Large intestine (tissue), 3 donors: Measurements from ENCODE around the gene COA5. TPM values are rescaled to one million over a fixed set of nuclear protein-coding genes. Genes with fewer than 3 reads are reported as not detected.
A peak's percentile ranks its signal among the peaks of the same experiment; 100 is the strongest.

Experiments
- DNase-seq, 2 donors: peaks; one replicate each; pipeline versions ENCODE4 v3.0.0 to v3.0.0-alpha.2; 2013
- H3K27ac ChIP-seq: one replicate; pipeline ENCODE4 v1.5.1; 2013; ENCODE audit warnings: low read length
- H3K27me3 ChIP-seq: 2 replicates; pipeline ENCODE4 v1.6.1; 2013; ENCODE audit warnings: low read length; ENCODE audit not compliant: control insufficient read depth, insufficient read depth
- H3K36me3 ChIP-seq: 2 replicates; pipeline ENCODE4 v1.6.1; 2013; ENCODE audit warnings: low read length; ENCODE audit not compliant: control insufficient read depth, insufficient read depth
- H3K4me1 ChIP-seq: one replicate; pipeline ENCODE4 v1.6.1; 2013; ENCODE audit warnings: low read length; ENCODE audit not compliant: control insufficient read depth, insufficient read depth
- H3K4me3 ChIP-seq: one replicate; pipeline ENCODE4 v1.5.1; 2013; ENCODE audit warnings: low read length
- H3K9me3 ChIP-seq: one replicate; pipeline ENCODE4 v1.6.1; 2013; ENCODE audit warnings: mild to moderate bottlenecking, low read depth, low read length, moderate library complexity; ENCODE audit not compliant: control insufficient read depth
- WGBS: methylation state at CpG from one replicate; pipeline ENCODE4 v1.1.5; 2013; ENCODE audit warnings: low lambda C conversion rate; ENCODE audit not compliant: insufficient coverage; 5-methylcytosine and 5-hydroxymethylcytosine counted together
- polyA plus RNA-seq: library from polyadenylated mRNA; unstranded; fragments of 120-200 nt; gene quantifications from one replicate; pipeline ENCODE4 v1.2.1, GENCODE V29; 2013

The COA5 gene
- polyA plus RNA-seq, 1 donor: 56.9 TPM

GRCh38 chr2:98573426-98573825 lies 34.9 kb downstream of the COA5 start:
- WGBS: no CpG with 5 or more reads among the region's 13 CpGs
- no peak overlapping the region for H3K4me3 ChIP-seq
- no peak overlapping the region for H3K27ac ChIP-seq
- no peaks in the 10 kb centered on the region for H3K4me1 ChIP-seq
- no peaks in the 10 kb centered on the region for H3K9me3 ChIP-seq
- no peak for DNase-seq
- no peaks in the 10 kb centered on the region for H3K27me3 ChIP-seq
- H3K36me3 ChIP-seq: peaks cover 62% of the 10 kb centered on the region

GRCh38 chr2:98572676-98573075 lies 35.6 kb downstream of the COA5 start:
- Histone ChIP-seq H3K4me1 (no peaks in the 10 kb centered on the region), H3K27me3 (no peaks in the 10 kb centered on the region), H3K36me3 (peaks cover 62% of the 10 kb centered on the region), H3K4me3 (no peak overlapping the region), H3K27ac (no peak overlapping the region), H3K9me3 (no peaks in the 10 kb centered on the region)
- DNase-seq: no peak
- no CpG with 5 or more reads among the region's 15 CpGs for WGBS

GRCh38 chr2:98572211-98572610 lies 36.1 kb downstream of the COA5 start:
- no peaks in the 10 kb centered on the region for H3K27me3 ChIP-seq
- H3K4me1 ChIP-seq: no peaks in the 10 kb centered on the region
- no peaks in the 10 kb centered on the region for H3K9me3 ChIP-seq
- no peak overlapping the region for H3K27ac ChIP-seq
- peaks cover 63% of the 10 kb centered on the region for H3K36me3 ChIP-seq
- no peak for DNase-seq
- no CpG with 5 or more reads among the region's 5 CpGs for WGBS
- H3K4me3 ChIP-seq: no peak overlapping the region

- Histone ChIP-seq H3K4me3 (no peak overlapping the region), H3K4me1 (no peaks in the 10 kb centered on the region), H3K27ac (no peak overlapping the region), H3K27me3 (no peaks in the 10 kb centered on the region), H3K9me3 (no peaks in the 10 kb centered on the region), H3K36me3 (peaks cover 61% of the 10 kb centered on the region)
- WGBS: no CpG with 5 or more reads among the region's 9 CpGs
- DNase-seq: no peak
These were observed 36.5 kb downstream of the COA5 start for GRCh38 chr2:98571796-98572195.

- no peak overlapping the region for H3K4me3 ChIP-seq
- no peak for DNase-seq
- no peaks in the 10 kb centered on the region for H3K9me3 ChIP-seq
- H3K27me3 ChIP-seq: no peaks in the 10 kb centered on the region
- no peak overlapping the region for H3K27ac ChIP-seq
- no peaks in the 10 kb centered on the region for H3K4me1 ChIP-seq
- peaks cover 60% of the 10 kb centered on the region for H3K36me3 ChIP-seq
- no CpG with 5 or more reads among the region's 13 CpGs for WGBS
These were observed 37.1 kb downstream of the COA5 start for GRCh38 chr2:98571121-98571701.

- H3K9me3 ChIP-seq: no peaks in the 10 kb centered on the region
- peaks cover 66% of the 10 kb centered on the region for H3K36me3 ChIP-seq
- H3K4me3 ChIP-seq: no peak overlapping the region
- H3K27me3 ChIP-seq: no peaks in the 10 kb centered on the region
- no CpG with 5 or more reads among the region's 5 CpGs for WGBS
- no peaks in the 10 kb centered on the region for H3K4me1 ChIP-seq
- DNase-seq: no peak
- no peak overlapping the region for H3K27ac ChIP-seq
These were observed 38.0 kb downstream of the COA5 start for GRCh38 chr2:98570356-98570755.

- Histone ChIP-seq H3K4me3 (no peak overlapping the region), H3K36me3 (peaks cover 67% of the 10 kb centered on the region), H3K9me3 (no peaks in the 10 kb centered on the region), H3K27ac (no peak overlapping the region), H3K27me3 (no peaks in the 10 kb centered on the region), H3K4me1 (no peaks in the 10 kb centered on the region)
- WGBS: no CpG with 5 or more reads among the region's 13 CpGs
- DNase-seq: no peak
These were observed 38.4 kb downstream of the COA5 start for GRCh38 chr2:98569915-98570314.

GRCh38 chr2:98569197-98569793 lies 39.0 kb downstream of the COA5 start:
- Histone ChIP-seq H3K9me3 (no peaks in the 10 kb centered on the region), H3K36me3 (peaks cover 67% of the 10 kb centered on the region), H3K27ac (no peak overlapping the region), H3K27me3 (no peaks in the 10 kb centered on the region), H3K4me3 (no peak overlapping the region), H3K4me1 (no peaks in the 10 kb centered on the region)
- DNase-seq: peak in 1 of 2 donors; percentile 10
- no CpG with 5 or more reads among the region's 19 CpGs for WGBS

- 100% methylated on average over 1 of the region's 11 CpGs for WGBS
- Histone ChIP-seq H3K36me3 (peaks cover 62% of the 10 kb centered on the region), H3K9me3 (no peaks in the 10 kb centered on the region), H3K4me3 (no peak overlapping the region), H3K27me3 (no peaks in the 10 kb centered on the region), H3K4me1 (no peaks in the 10 kb centered on the region), H3K27ac (no peak overlapping the region)
- no peak for DNase-seq
These were observed 40.0 kb downstream of the COA5 start for GRCh38 chr2:98568161-98568956.

- WGBS: 100% methylated on average over 3 of the region's 19 CpGs
- no peaks in the 10 kb centered on the region for H3K9me3 ChIP-seq
- H3K4me1 ChIP-seq: no peaks in the 10 kb centered on the region
- no peak overlapping the region for H3K4me3 ChIP-seq
- H3K36me3 ChIP-seq: peaks cover 47% of the 10 kb centered on the region
- H3K27ac ChIP-seq: no peak overlapping the region
- DNase-seq: no peak
- H3K27me3 ChIP-seq: no peaks in the 10 kb centered on the region
These were observed 42.4 kb downstream of the COA5 start for GRCh38 chr2:98565941-98566340.
